Mesothelial cell of epicardium (in vitro differentiated cells): ENCODE results near the gene CDHR3. TPM values are rescaled to one million over a fixed set of nuclear protein-coding genes. Genes with fewer than 3 reads are reported as not detected.

Experiments used
- DNase-seq, 2 experiments: peaks; one replicate each; pipeline ENCODE4 v3.0.0; 2021; ENCODE audit warnings: low spot score in 2 of 2; ENCODE audit not compliant: unreplicated experiment in 2 of 2
- H3K27ac Mint-ChIP-seq: 2 replicates; pipeline ENCODE4 v1.8.0; 2021; ENCODE audit warnings: mixed read lengths
- H3K27me3 Mint-ChIP-seq: 2 replicates; pipeline ENCODE4 v1.8.0; 2021; ENCODE audit warnings: low read depth, mixed read lengths
- H3K36me3 Mint-ChIP-seq: 2 replicates; pipeline ENCODE4 v1.8.0; 2021; ENCODE audit warnings: mixed read lengths
- H3K4me1 Mint-ChIP-seq: 2 replicates; pipeline ENCODE4 v1.8.0; 2021; ENCODE audit warnings: mixed read lengths
- H3K4me3 Mint-ChIP-seq: 2 replicates; pipeline ENCODE4 v1.8.0; 2021; ENCODE audit warnings: mild to moderate bottlenecking, moderate library complexity, mixed read lengths
- H3K9me3 Mint-ChIP-seq: 2 replicates; pipeline ENCODE4 v1.8.0; 2021; ENCODE audit warnings: mixed read lengths
- total RNA-seq: library from RNA; stranded (reverse); gene quantifications from 3 replicates; pipeline ENCODE4 v1.2.1, GENCODE V29; 2021
- TF ChIP-seq, protein P1 (sequence below): fragments of 200-600 bp; sonication (generic); IDR thresholded peaks from one replicate; pipeline ENCODE4 v1.5.0; 2021; ENCODE audit warnings: antibody characterized with exemption; ENCODE audit not compliant: unreplicated experiment

Gene CDHR3
- total RNA-seq, 1 donor from 2014 or later = 3.2 TPM

DNA sequence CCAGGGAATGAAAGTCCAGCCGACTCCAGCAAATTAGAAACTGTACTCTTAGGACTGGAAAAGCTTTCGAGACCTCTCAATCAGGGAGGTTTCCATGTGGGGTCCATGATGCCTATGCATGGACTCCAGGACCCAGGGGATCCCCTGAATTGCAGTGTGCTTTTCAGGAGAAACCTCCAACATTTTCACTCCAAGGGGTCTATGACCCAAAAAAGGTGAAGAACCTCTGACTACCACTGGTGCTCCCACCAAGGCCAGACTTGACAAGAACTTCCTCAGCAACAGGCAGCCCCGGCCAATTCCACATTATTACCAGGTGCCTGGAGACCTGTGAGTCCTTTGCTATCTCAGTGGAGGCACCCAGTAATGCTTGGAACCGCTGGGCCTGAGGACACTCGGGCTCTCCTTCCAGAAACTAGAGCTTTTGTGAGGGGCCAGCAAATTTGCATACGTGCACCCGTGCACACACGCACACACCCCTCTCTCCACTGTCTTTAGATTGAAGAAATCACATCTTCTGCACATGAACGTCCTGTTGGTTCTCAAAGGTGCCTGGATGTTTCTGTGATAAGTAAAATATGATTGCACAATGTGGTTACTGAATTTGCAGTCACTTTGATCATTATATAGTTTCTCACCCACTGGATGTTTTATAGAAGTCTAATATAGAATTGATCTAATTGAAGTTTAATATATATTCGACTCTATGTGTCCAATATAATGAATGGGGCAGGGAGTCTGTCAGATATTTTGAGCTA, 94.3 kb downstream of the CDHR3 start:
- Mint-ChIP-seq H3K27ac (no peak overlapping the region), H3K4me3 (no peak overlapping the region), H3K27me3 (peaks cover 7% of the 10 kb centered on the region), H3K9me3 (peaks cover 5% of the 10 kb centered on the region), H3K4me1 (peaks cover 17% of the 10 kb centered on the region), H3K36me3 (peaks cover 1% of the 10 kb centered on the region)
- TF ChIP-seq, protein P1, sequence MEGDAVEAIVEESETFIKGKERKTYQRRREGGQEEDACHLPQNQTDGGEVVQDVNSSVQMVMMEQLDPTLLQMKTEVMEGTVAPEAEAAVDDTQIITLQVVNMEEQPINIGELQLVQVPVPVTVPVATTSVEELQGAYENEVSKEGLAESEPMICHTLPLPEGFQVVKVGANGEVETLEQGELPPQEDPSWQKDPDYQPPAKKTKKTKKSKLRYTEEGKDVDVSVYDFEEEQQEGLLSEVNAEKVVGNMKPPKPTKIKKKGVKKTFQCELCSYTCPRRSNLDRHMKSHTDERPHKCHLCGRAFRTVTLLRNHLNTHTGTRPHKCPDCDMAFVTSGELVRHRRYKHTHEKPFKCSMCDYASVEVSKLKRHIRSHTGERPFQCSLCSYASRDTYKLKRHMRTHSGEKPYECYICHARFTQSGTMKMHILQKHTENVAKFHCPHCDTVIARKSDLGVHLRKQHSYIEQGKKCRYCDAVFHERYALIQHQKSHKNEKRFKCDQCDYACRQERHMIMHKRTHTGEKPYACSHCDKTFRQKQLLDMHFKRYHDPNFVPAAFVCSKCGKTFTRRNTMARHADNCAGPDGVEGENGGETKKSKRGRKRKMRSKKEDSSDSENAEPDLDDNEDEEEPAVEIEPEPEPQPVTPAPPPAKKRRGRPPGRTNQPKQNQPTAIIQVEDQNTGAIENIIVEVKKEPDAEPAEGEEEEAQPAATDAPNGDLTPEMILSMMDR = no peak
- DNase-seq = no peak

DNA sequence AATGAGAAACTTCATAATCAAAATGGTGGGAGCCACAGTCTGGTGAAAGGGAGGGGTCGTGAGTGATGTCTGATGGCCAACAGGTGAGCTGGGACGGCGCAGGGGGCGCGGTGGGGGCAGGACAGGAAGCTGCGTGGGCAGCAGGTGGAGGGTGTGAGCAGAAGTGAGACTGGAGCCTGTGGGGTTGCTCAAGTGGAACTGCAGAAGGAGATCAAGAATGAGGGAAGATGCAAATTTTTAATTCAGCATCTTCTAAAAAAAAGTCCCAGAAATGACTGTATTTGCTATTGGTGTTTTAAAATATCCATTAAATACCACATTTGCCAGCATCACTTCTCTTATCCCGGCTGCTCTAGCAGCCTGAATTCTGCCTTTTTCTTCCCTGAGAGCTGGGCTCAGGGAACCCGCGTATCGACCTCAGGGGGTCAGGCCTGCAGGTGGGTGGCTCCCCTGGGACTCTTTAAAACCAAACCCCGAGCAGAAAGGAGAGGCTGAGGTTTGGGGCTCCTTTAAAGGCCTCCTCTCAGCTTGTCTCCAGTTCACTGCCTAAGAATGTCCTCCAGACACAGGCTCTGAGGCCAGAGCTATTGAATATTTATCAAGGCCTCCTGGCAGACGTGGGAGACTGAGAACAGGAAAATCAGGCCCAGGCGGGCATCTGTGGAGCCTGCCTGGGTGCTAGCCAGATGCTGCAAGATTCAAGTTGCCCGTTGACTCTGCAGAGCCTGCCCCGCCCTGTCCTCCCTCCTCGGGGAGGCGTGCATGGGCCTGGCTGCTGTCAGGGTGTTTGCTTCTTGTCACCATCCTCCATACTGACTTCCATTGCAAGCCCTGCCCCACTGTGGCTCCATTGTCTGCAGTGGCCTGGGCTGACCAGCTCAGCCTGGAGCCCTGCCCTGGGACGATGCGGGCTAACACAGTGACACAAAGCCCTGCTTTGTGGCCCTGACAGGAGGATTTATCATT, 95.2 kb downstream of the CDHR3 start:
- DNase-seq = no peak
- peaks cover 7% of the 10 kb centered on the region for H3K27me3 Mint-ChIP-seq
- TF ChIP-seq, protein P1 = no peak
- H3K36me3 Mint-ChIP-seq = peaks cover 1% of the 10 kb centered on the region
- H3K27ac Mint-ChIP-seq = no peak overlapping the region
- H3K9me3 Mint-ChIP-seq = peaks cover 5% of the 10 kb centered on the region
- no peak overlapping the region for H3K4me3 Mint-ChIP-seq
- H3K4me1 Mint-ChIP-seq = peaks cover 24% of the 10 kb centered on the region

DNA sequence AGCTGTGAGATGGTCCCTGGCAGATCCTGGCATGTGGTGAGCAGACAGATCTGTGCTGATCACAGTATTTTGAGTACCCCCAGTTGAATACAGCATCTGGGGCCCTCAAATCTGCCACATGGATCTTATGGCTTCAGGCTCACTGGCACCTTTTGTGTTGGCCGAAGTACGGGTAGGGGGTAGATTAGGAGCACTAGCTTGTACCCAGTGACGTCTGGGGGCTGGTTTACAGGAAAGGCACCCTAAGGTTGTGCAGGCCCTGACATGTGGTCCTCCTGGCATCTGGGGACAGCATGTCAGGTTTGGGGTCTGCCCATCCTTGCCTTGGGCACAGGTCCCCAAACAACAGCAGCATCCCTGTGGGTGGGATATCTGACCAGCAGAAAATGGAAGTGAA, 95.9 kb downstream of the CDHR3 start:
- no peak for DNase-seq
- no peak overlapping the region for H3K27ac Mint-ChIP-seq
- peaks cover 1% of the 10 kb centered on the region for H3K36me3 Mint-ChIP-seq
- peaks cover 3% of the 10 kb centered on the region for H3K27me3 Mint-ChIP-seq
- TF ChIP-seq, protein P1 = no peak
- H3K9me3 Mint-ChIP-seq = peaks cover 5% of the 10 kb centered on the region
- H3K4me3 Mint-ChIP-seq = no peak overlapping the region
- H3K4me1 Mint-ChIP-seq = peaks cover 27% of the 10 kb centered on the region

DNA sequence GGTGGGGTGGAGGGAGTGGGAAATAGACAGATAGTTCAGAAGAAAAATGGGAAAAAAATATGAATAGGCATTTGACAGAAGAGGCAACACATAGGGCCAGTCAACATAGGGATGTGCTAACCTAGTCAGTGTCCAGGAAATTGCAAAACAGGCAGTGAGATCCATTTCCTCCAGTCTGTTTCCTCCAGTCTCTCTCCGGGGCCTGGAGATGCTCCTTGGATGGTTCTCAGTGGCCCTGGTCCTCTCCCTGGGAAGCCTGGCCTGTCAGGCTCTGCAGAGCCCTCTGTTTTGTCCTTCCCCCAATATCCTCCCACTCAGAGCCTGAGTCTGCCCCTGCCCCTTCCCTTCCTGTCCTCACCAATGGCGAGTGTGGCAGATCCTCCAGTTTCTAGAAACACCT, 96.5 kb downstream of the CDHR3 start:
- Mint-ChIP-seq H3K27me3 (no peaks in the 10 kb centered on the region), H3K4me1 (peaks cover 34% of the 10 kb centered on the region), H3K36me3 (peaks cover 1% of the 10 kb centered on the region), H3K27ac (no peak overlapping the region), H3K4me3 (no peak overlapping the region), H3K9me3 (peaks cover 5% of the 10 kb centered on the region)
- no peak for DNase-seq
- TF ChIP-seq, protein P1 = no peak

DNA sequence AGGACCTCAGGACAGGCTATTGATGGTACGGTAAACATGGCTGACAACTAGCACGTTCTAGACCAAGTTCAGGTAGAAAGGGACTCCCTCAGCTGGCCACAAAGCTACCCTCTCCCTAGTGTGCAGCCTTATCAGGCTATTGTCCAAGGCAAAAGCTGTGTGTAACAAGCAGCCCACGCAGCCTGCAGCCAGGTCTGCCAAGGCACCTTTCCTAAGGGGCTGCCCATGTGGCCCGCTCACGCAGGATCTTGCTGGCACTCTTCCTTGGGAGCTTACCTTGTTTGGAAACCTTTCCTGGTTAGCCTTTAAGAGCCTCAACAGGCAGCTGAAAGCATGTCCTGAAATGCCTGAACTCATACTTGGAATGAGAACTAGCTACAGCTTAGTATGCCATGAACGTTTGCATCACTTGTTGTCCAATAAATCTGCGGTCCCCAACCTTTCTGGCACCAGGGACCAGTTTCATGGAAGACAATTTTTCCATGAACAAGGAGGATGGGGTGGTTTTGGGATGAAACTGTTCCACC, 97.4 kb downstream of the CDHR3 start:
- Mint-ChIP-seq H3K4me1 (peaks cover 43% of the 10 kb centered on the region), H3K36me3 (peaks cover 1% of the 10 kb centered on the region), H3K9me3 (peaks cover 5% of the 10 kb centered on the region), H3K4me3 (no peak overlapping the region), H3K27me3 (no peaks in the 10 kb centered on the region), H3K27ac (no peak overlapping the region)
- TF ChIP-seq, protein P1 = no peak
- no peak for DNase-seq
